Measurements from ENCODE around the gene VPS54.

GRCh38 chr2:63845866-63846265 is 173.4 kb downstream of the VPS54 start:
- TF ChIP-seq POLR2A (IDR thresholded peaks at IDR 0.05) (no peak), CTCF (IDR thresholded peaks at IDR 0.05) (no peak), EP300 (IDR thresholded peaks at IDR 0.05) (no peak)

Measured in suprapubic skin (tissue), 3 donors.